Fibroblast of skin of abdomen (primary cell): Measurements from ENCODE around the gene GLYR1. TPM values are rescaled to one million over a fixed set of nuclear protein-coding genes. Genes with fewer than 3 reads are reported as not detected.
"Not testable (repeated sequence)": the region's sequence is repeated elsewhere in the genome, so short reads cannot be mapped to it uniquely, and the experiment has no call there.

ENCODE experiments used
- DNase-seq: peaks from one replicate; pipeline ENCODE4 v3.0.0-alpha.2; 2013
- polyA plus RNA-seq, 2 experiments: library from polyadenylated mRNA; unstranded; fragments of 120-200 nt; gene quantifications; one replicate each; pipeline ENCODE4 v1.2.1, GENCODE V29; 2013; ENCODE audit not compliant: insufficient read length in 2 of 2

GLYR1 gene
- 57.9 TPM for polyA plus RNA-seq (2013, experiment 1 of 2; ENCODE audit: insufficient read length)
- polyA plus RNA-seq (2013, experiment 2 of 2; ENCODE audit: insufficient read length): 57.6 TPM

GRCh38 chr16:4846901-4847773 is at the start of gene GLYR1, which contains the start of gene UBN1:
GLYR1 (minus strand) TSS chr16:4847288; CDS start chr16:4847265, 23 bp downstream.
UBN1 (plus strand) TSS chr16:4847481; CDS start chr16:4852918, 5,437 bp downstream.
- DNase-seq: peak; percentile 97

GRCh38 chr16:4896761-4897160 is 49.7 kb upstream of the GLYR1 start:
- DNase-seq: not testable (repeated sequence)

- no peak for DNase-seq
Observed at GRCh38 chr16:4895366-4895765, 48.3 kb upstream of the GLYR1 start.

GRCh38 chr16:4894276-4895150 is 47.4 kb upstream of the GLYR1 start:
- DNase-seq: no peak

- DNase-seq: no peak
Observed at GRCh38 chr16:4893103-4893862, 46.2 kb upstream of the GLYR1 start.

- DNase-seq: peak; percentile 42
Observed at GRCh38 chr16:4892361-4893102, 45.4 kb upstream of the GLYR1 start.

- no peak for DNase-seq
Observed at GRCh38 chr16:4891886-4892216, 44.8 kb upstream of the GLYR1 start.

GRCh38 chr16:4891097-4891885 is 44.2 kb upstream of the GLYR1 start:
- DNase-seq: no peak

- DNase-seq: no peak
Observed at GRCh38 chr16:4890686-4891085, 43.6 kb upstream of the GLYR1 start.

- DNase-seq: no peak
Observed at GRCh38 chr16:4890026-4890425, 42.9 kb upstream of the GLYR1 start.

GRCh38 chr16:4888428-4889135 is 41.5 kb upstream of the GLYR1 start:
- DNase-seq: no peak

- DNase-seq: no peak
Observed at GRCh38 chr16:4886151-4886550, 39.1 kb upstream of the GLYR1 start.

- DNase-seq: no peak
Observed at GRCh38 chr16:4884972-4885874, 38.1 kb upstream of the GLYR1 start.

GRCh38 chr16:4884209-4884608 is 37.1 kb upstream of the GLYR1 start:
- DNase-seq: no peak

- no peak for DNase-seq
Observed at GRCh38 chr16:4883501-4883900, 36.4 kb upstream of the GLYR1 start.

- DNase-seq: peak; percentile 41
Observed at GRCh38 chr16:4882633-4883285, 35.7 kb upstream of the GLYR1 start.

- DNase-seq: peak; percentile 55
Observed at GRCh38 chr16:4882000-4882632, 35.0 kb upstream of the GLYR1 start.

GRCh38 chr16:4880006-4880580 is 33.0 kb upstream of the GLYR1 start:
- no peak for DNase-seq
